GM19455 (cell line): ENCODE data around the gene ANXA2R.

Experiments
- ATAC-seq: cut with Tn5 transposase; IDR thresholded peaks from one replicate; pipeline ENCODE4 v1.9.1; 2021; ENCODE audit not compliant: unreplicated experiment

ANXA2R gene

GRCh38 chr5:43001748-43002147 lies 38.4 kb downstream of the ANXA2R start:
- ATAC-seq: no peak

GRCh38 chr5:43000914-43001313 lies 39.2 kb downstream of the ANXA2R start:
- no peak for ATAC-seq

DNA sequence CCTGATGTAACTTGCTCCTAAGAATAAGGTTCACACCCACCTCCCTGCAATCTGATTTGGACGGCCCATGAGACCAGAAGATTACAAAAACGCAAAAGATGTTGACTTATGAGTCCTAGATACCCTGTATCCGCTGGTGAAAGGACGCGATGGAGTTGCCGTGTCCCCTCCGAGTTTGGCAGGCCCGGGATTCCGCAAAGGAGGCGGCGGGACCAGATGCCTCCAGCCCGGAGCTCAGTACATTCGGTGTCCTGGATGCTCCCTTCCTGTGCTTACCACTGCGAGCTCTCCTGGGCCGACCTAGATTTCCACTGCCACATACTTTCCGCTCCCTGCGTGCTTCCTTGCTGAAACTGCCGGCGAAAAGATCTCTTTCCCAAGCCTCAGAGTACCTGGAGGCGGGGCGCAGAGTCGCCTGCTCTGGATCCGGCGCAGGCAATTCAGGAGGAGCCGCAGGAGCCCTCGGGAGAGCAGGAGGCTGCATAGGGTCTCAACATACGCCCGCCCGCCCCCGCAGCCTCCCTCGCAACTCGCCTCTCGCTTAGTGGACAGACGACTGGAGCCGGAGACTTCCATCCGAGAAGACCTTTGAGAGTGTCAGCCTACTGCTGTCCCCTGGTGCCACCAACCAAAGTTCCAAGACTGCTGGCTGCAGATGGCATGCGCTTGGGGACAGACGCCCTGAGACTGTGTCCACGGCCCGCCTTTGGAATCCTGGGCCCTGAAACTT lies 39.8 kb downstream of the ANXA2R start:
- ATAC-seq: no peak

DNA sequence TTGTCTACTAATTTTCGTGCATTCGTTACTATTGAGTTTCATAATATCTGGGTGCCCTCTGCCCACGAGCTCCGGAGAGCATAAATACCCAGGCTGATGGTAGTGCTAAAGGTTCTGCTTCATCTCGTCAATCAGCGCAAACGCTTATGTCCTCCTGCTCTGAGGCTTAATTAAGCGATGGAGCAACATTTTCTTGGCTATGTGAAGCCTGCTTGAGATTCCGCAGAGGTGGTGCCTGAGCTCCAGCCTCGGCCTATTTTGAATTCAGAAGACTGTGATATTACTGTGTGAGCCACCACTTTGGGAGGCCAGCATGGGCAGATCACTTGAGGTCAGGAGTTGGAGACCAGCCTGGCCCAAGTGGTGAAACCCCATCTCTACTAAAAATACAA lies 44.8 kb downstream of the ANXA2R start:
- no peak for ATAC-seq

GRCh38 chr5:42994555-42995359 lies 45.4 kb downstream of the ANXA2R start:
- ATAC-seq: peak; percentile 55

GRCh38 chr5:42994246-42994554 lies 45.9 kb downstream of the ANXA2R start:
- no peak for ATAC-seq

DNA sequence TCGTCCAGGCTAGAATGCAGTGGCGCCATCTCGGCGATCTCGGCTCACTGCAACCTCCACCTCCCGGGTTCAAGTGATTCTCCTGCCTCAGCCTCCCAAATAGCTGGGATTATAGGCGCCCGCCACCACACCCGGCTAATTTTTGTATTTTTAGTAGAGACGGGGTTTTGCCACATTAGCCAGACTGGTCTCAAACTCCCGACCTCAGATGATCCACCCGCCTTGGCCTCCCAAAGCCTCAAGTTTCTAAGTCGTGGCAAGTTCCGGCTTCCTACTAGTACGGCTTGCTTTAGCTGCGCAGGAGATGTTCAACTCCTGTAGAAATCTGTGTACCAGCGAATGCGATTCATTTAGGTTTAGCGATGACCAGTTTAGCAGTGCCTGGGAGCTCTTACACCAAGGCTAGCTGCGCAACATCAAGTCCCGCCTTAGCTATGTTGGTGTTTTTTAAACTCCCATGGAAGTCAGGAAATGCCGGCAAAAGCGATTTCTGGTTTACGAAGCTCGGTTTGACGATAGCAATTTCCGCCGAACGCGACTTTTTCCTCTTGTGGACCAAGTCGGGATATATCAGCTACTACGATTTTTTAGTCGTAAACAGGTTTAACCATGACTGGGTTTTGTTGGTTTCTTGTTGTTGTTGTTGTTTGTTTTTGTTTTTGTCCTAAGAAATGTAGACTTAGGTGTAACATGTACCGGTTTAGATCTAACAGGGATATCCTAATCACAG lies 46.4 kb downstream of the ANXA2R start:
- ATAC-seq: no peak

- ATAC-seq: peak; percentile 54
Observed at GRCh38 chr5:42992088-42992879, 47.8 kb downstream of the ANXA2R start.

GRCh38 chr5:42991404-42992087 lies 48.6 kb downstream of the ANXA2R start:
- ATAC-seq: peak; percentile 43

- no peak for ATAC-seq
Observed at GRCh38 chr5:42990892-42991291, 49.2 kb downstream of the ANXA2R start.
